ENCODE data around the gene RDX. TPM values are rescaled to one million over a fixed set of nuclear protein-coding genes. Genes with fewer than 3 reads are reported as not detected.

RDX gene
- total RNA-seq, 1 experiment from 2014 or later, result 196 TPM

GRCh38 chr11:110169738-110170137 is 126.7 kb downstream of the RDX start:
- Histone ChIP-seq H3K9me3 (ENCODE audit: insufficient read depth, low read depth) (no peaks in the 10 kb centered on the region), H3K4me2 (no peak overlapping the region), H3K4me1 (replicated peaks; ENCODE audit: insufficient read depth) (0 out of 2 replicates have a peak, but pooled peaks cover 5% of the 10 kb centered on the region), H3K4me3 (no peak overlapping the region), H3F3A (ENCODE audit: insufficient read depth, low read depth) (peaks cover 21% of the 10 kb centered on the region; the same call in 1 of the 2 replicates), H3K9me2 (ENCODE audit: insufficient read depth) (no peaks in the 10 kb centered on the region), H2AFZ (no peak overlapping the region), H3K27ac (no peak overlapping the region; the same call in 1 of the 2 replicates), H3K36me3 (ENCODE audit: low read depth) (peaks cover 17% of the 10 kb centered on the region; the same call in 1 of the 2 replicates), H3K79me2 (ENCODE audit: low read depth) (peaks cover 8% of the 10 kb centered on the region), H3K27me3 (ENCODE audit: insufficient read depth, low read depth) (no peaks in the 10 kb centered on the region), H4K20me1 (ENCODE audit: insufficient read depth) (no peaks in the 10 kb centered on the region)
- POLR2A ChIA-PET (ENCODE audit: unreplicated experiment), result no interaction called here
- TF ChIP-seq CTCF (conservative IDR thresholded peaks at IDR 0.05) (no peak), EZH2 (IDR thresholded peaks at IDR 0.05; ENCODE audit: low read depth) (no peak)
- intact Hi-C loops (cut with micrococcal nuclease; ENCODE audit: unreplicated experiment), result loop anchor here (10.0 kb wide), 1 partner anchor 655 kb away; no protein-coding TSS in a partner anchor
- CTCF ChIA-PET, result no interaction called here
- no peak for DNase-seq
- BruUV-seq (replicated peaks), result no TSS peak

- no peak overlapping the region for H3K4me3 ChIP-seq
- no peaks in the 10 kb centered on the region for H3K27me3 ChIP-seq (ENCODE audit: insufficient read depth, low read depth)
- CTCF ChIA-PET, result no interaction called here
- H3K79me2 ChIP-seq (ENCODE audit: low read depth), result peaks cover 8% of the 10 kb centered on the region
- H4K20me1 ChIP-seq (ENCODE audit: insufficient read depth), result no peaks in the 10 kb centered on the region
- TF ChIP-seq CTCF (conservative IDR thresholded peaks at IDR 0.05) (no peak), EZH2 (IDR thresholded peaks at IDR 0.05; ENCODE audit: low read depth) (no peak)
- no TSS peak for BruUV-seq (replicated peaks)
- no peaks in the 10 kb centered on the region for H3K4me1 ChIP-seq (replicated peaks; ENCODE audit: insufficient read depth)
- DNase-seq, result no peak
- no peak overlapping the region for H2AFZ ChIP-seq
- H3K9me3 ChIP-seq (ENCODE audit: insufficient read depth, low read depth), result no peaks in the 10 kb centered on the region
- POLR2A ChIA-PET (ENCODE audit: unreplicated experiment), result no interaction called here
- H3K36me3 ChIP-seq (ENCODE audit: low read depth), result peaks cover 32% of the 10 kb centered on the region
- H3F3A ChIP-seq (ENCODE audit: insufficient read depth, low read depth), result peaks cover 6% of the 10 kb centered on the region; the same call in 1 of the 2 replicates
- no peak overlapping the region for H3K27ac ChIP-seq
- no peak overlapping the region for H3K4me2 ChIP-seq
- no peaks in the 10 kb centered on the region for H3K9me2 ChIP-seq (ENCODE audit: insufficient read depth)
- intact Hi-C loops (cut with micrococcal nuclease; ENCODE audit: unreplicated experiment), result no loop called here
Measured at GRCh38 chr11:110168033-110168803, 128.2 kb downstream of the RDX start.

GRCh38 chr11:110165039-110165925 is 131.1 kb downstream of the RDX start:
- Histone ChIP-seq H3K9me3 (ENCODE audit: insufficient read depth, low read depth) (no peaks in the 10 kb centered on the region), H3K4me2 (no peak overlapping the region), H3K27me3 (ENCODE audit: insufficient read depth, low read depth) (no peaks in the 10 kb centered on the region), H3K9me2 (ENCODE audit: insufficient read depth) (no peaks in the 10 kb centered on the region), H3K79me2 (ENCODE audit: low read depth) (peaks cover 8% of the 10 kb centered on the region), H2AFZ (no peak overlapping the region), H3K4me1 (replicated peaks; ENCODE audit: insufficient read depth) (no peaks in the 10 kb centered on the region), H3K36me3 (ENCODE audit: low read depth) (peaks cover 56% of the 10 kb centered on the region), H3F3A (ENCODE audit: insufficient read depth, low read depth) (peaks cover 4% of the 10 kb centered on the region; the same call in 1 of the 2 replicates), H3K4me3 (no peak overlapping the region), H4K20me1 (ENCODE audit: insufficient read depth) (no peaks in the 10 kb centered on the region), H3K27ac (no peak overlapping the region)
- TF ChIP-seq CTCF (conservative IDR thresholded peaks at IDR 0.05), result no peak
- no peak for TF ChIP-seq EZH2 (IDR thresholded peaks at IDR 0.05; ENCODE audit: low read depth)
- ChIA-PET POLR2A (ENCODE audit: unreplicated experiment) (interaction anchor here (0.6 kb wide), 1 partner anchor 23 kb away, joined by 3 read pairs; no protein-coding TSS in a partner anchor), CTCF (no interaction called here)
- no peak for DNase-seq
- no TSS peak for BruUV-seq (replicated peaks)
- intact Hi-C loops (cut with micrococcal nuclease; ENCODE audit: unreplicated experiment), result no loop called here

Measured in PC-9 (cell line).